Panc1 (cell line): ENCODE data around the gene SEMA3G. TPM values are rescaled to one million over a fixed set of nuclear protein-coding genes. Genes with fewer than 3 reads are reported as not detected.

Source experiments
- ATAC-seq: fragments of 200-7000 bp; cut with Tn5 transposase; 2 replicates; pipeline ENCODE4 v1.9.1; 2020; ENCODE audit warnings: mild to moderate bottlenecking, moderate library complexity
- BruUV-seq: library from RNA; stranded (reverse); fragments of 400-500 nt; replicated peaks from 2 replicates; lab custom pipeline; 2021; lab: Mats Ljungman, UMichigan
- CTCF ChIA-PET: fragments of 300-600 bp; sonication (Branson Sonifier 250); formaldehyde crosslinking; loops from one replicate; lab custom pipeline; 2022; ENCODE audit warnings: antibody characterized with exemption; lab: Charles Lee
- POLR2A ChIA-PET: fragments of 300-600 bp; sonication (Branson Sonifier 250); formaldehyde crosslinking; loops from one replicate; lab custom pipeline; 2022; ENCODE audit warnings: antibody characterized with exemption; lab: Charles Lee
- DNase-seq: peaks from one replicate; pipeline ENCODE4 v3.0.0-alpha.2; 2010; ENCODE audit warnings: low read depth, low spot score
- H3K27ac ChIP-seq: 2 replicates; pipeline ENCODE4 v1.5.1; 2011; ENCODE audit warnings: mild to moderate bottlenecking, low read length, inconsistent platforms
- H3K27me3 ChIP-seq: fragments of 200-500 bp; sonication (Bioruptor generic); 2 replicates; pipeline ENCODE4 v1.6.0; 2014; ENCODE audit warnings: low read length, inconsistent platforms; ENCODE audit not compliant: control insufficient read depth, insufficient read depth
- H3K36me3 ChIP-seq: fragments of 200-500 bp; sonication (Bioruptor generic); 2 replicates; pipeline ENCODE4 v1.5.1; 2014; ENCODE audit warnings: inconsistent platforms, mild to moderate bottlenecking, low read length, moderate library complexity; ENCODE audit not compliant: control insufficient read depth, insufficient read depth
- H3K4me1 ChIP-seq: 2 replicates; pipeline ENCODE4 v1.5.1; 2011; ENCODE audit warnings: inconsistent platforms, mild to moderate bottlenecking, low read length, moderate library complexity; ENCODE audit not compliant: control insufficient read depth, insufficient read depth
- H3K4me3 ChIP-seq, 2 experiments: 2 replicates each; pipeline ENCODE4 v1.5.1; 2011 to 2012; ENCODE audit warnings: low read depth in 2 of 2, low read length in 2 of 2, mild to moderate bottlenecking in 2 of 2, inconsistent platforms in 1 of 2, moderate library complexity in 1 of 2
- H3K9me3 ChIP-seq: fragments of 200-500 bp; sonication (Bioruptor generic); 2 replicates; pipeline ENCODE4 v1.5.1; 2014; ENCODE audit warnings: low read depth, mild to moderate bottlenecking, inconsistent platforms, low read length, moderate library complexity; ENCODE audit not compliant: control insufficient read depth, insufficient read depth
- CTCF ChIP-seq: fragments of 450-650 bp; IDR thresholded peaks from 2 replicates; pipeline ENCODE4 v1.5.1; 2017; ENCODE audit warnings: mild to moderate bottlenecking
- POLR2AphosphoS5 ChIP-seq: IDR thresholded peaks from 2 replicates; pipeline ENCODE4 v1.6.1; 2012; ENCODE audit warnings: mild to moderate bottlenecking, low read depth, low read length, moderate library complexity
- REST ChIP-seq, 2 experiments: IDR thresholded peaks; 2 replicates each; pipeline ENCODE4 v1.6.1; 2011 to 2012; ENCODE audit warnings: low read depth in 2 of 2, control low read depth in 1 of 2, low read length in 1 of 2, mild to moderate bottlenecking in 1 of 2, moderate library complexity in 1 of 2; ENCODE audit not compliant: insufficient read depth in 1 of 2
- SIN3A ChIP-seq: IDR thresholded peaks from 2 replicates; pipeline ENCODE4 v1.6.1; 2012; ENCODE audit warnings: low read depth, mild to moderate bottlenecking, low read length, moderate library complexity, borderline replicate concordance; ENCODE audit not compliant: insufficient read depth
- TCF7L2 ChIP-seq: IDR thresholded peaks from 2 replicates; pipeline ENCODE4 v1.6.1; 2011; ENCODE audit warnings: mild to moderate bottlenecking, low read depth, low read length, inconsistent platforms
- in situ Hi-C: cut with HindIII; loops from 2 replicates; pipeline ENCODE4 v1.10.0; 2016; ENCODE audit warnings: low sequenced_read_pairs, low pct_unique_long_range_greater_than_20kb
- intact Hi-C: fragments of 100-400 bp; cut with micrococcal nuclease; formaldehyde crosslinking; loops from one replicate; pipeline ENCODE4 v1.10.0; 2022; ENCODE audit not compliant: unreplicated experiment
- total RNA-seq: library from RNA; stranded (reverse); gene quantifications from one replicate; pipeline ENCODE4 v1.2.1, GENCODE V29; 2021; ENCODE audit not compliant: unreplicated experiment

The SEMA3G gene
- total RNA-seq, 1 experiment from 2014 or later = 1.6 TPM

- H3K4me3 ChIP-seq = no peak overlapping the region
- H3K36me3 ChIP-seq = peaks cover 3% of the 10 kb centered on the region; the same call in 1 of the 2 replicates
- no peaks in the 10 kb centered on the region for H3K9me3 ChIP-seq
- no peaks in the 10 kb centered on the region for H3K27me3 ChIP-seq
- no peak for TF ChIP-seq CTCF
- TF ChIP-seq SIN3A = no peak
- TF ChIP-seq TCF7L2 = no peak
- no peak for TF ChIP-seq REST (IDR thresholded peaks at IDR 0.05; ENCODE audit: insufficient read depth in 1 of 2, low read depth in 2 of 2, low read length in 1 of 2)
- no peak for TF ChIP-seq POLR2AphosphoS5
- intact Hi-C loops (no loop called here), in situ Hi-C loops (no loop called here)
- DNase-seq (no peak), ATAC-seq (no peak)
- POLR2A ChIA-PET = interaction anchor here (0.6 kb wide), 1 partner anchor 332 kb away, joined by 4 read pairs; no protein-coding TSS in a partner anchor
- CTCF ChIA-PET = no interaction called here
- no TSS peak for BruUV-seq
- H3K27ac ChIP-seq = no peak overlapping the region
- H3K4me1 ChIP-seq = no peaks in the 10 kb centered on the region
Measured at GRCh38 chr3:52479037-52479876, 34.4 kb upstream of the SEMA3G start.

GRCh38 chr3:52477796-52478095 is 32.8 kb upstream of the SEMA3G start:
- Histone ChIP-seq H3K9me3 (no peaks in the 10 kb centered on the region), H3K27me3 (no peaks in the 10 kb centered on the region), H3K4me3 (no peak overlapping the region), H3K27ac (no peak overlapping the region), H3K4me1 (no peaks in the 10 kb centered on the region), H3K36me3 (peaks cover 3% of the 10 kb centered on the region; the same call in 1 of the 2 replicates)
- DNase-seq (no peak), ATAC-seq (no peak)
- ChIA-PET CTCF (no interaction called here), POLR2A (interaction anchor here (0.7 kb wide), 1 partner anchor 227 kb away, joined by 3 read pairs; no protein-coding TSS in a partner anchor)
- BruUV-seq = no TSS peak
- in situ Hi-C loops = no loop called here
- TF ChIP-seq REST (IDR thresholded peaks at IDR 0.05; ENCODE audit: insufficient read depth in 1 of 2, low read depth in 2 of 2, low read length in 1 of 2) (no peak), POLR2AphosphoS5 (no peak), TCF7L2 (no peak), CTCF (no peak), SIN3A (no peak)
- intact Hi-C loops = no loop called here
